Body of pancreas (tissue), 4 donors: ENCODE data around the gene CHTF8.

ENCODE experiments used
- POLR2A ChIP-seq, 3 donors: fragments of 450-650 bp; IDR thresholded peaks; one replicate each; pipeline ENCODE4 v1.6.1; 2016; ENCODE audit warnings: antibody characterized with exemption in 3 of 3, mild to moderate bottlenecking in 2 of 3
- TF ChIP-seq, protein P1 (sequence below), 7 experiments: fragments of 450-650 bp in 4 of 7; fragments of 200-600 bp in 3 of 7; sonication (generic) in 3 of 7; IDR thresholded peaks; one replicate each; pipeline ENCODE4 v1.5.1; 2016 to 2019; ENCODE audit warnings: antibody characterized with exemption in 7 of 7

DNA sequence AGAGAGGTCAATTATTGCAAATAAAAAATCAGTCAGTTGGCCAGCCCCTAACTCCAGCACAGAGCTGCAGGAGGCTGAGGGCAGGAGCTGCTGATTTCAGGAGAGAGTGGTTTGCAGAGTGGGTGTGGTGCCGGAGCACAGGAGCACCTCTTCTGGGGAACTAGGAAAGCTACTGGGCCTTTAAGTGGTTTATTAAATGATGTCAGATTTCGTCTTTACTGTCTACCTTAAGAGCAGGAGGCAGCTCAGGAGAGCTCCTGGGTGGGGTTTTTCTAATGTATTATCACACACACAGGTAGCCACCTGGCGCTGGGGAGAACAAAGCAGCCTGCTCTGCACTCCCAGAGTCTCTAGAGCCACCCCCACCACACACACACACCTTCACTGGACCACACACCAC, 38.4 kb downstream of the CHTF8 start:
- TF ChIP-seq, protein P1, sequence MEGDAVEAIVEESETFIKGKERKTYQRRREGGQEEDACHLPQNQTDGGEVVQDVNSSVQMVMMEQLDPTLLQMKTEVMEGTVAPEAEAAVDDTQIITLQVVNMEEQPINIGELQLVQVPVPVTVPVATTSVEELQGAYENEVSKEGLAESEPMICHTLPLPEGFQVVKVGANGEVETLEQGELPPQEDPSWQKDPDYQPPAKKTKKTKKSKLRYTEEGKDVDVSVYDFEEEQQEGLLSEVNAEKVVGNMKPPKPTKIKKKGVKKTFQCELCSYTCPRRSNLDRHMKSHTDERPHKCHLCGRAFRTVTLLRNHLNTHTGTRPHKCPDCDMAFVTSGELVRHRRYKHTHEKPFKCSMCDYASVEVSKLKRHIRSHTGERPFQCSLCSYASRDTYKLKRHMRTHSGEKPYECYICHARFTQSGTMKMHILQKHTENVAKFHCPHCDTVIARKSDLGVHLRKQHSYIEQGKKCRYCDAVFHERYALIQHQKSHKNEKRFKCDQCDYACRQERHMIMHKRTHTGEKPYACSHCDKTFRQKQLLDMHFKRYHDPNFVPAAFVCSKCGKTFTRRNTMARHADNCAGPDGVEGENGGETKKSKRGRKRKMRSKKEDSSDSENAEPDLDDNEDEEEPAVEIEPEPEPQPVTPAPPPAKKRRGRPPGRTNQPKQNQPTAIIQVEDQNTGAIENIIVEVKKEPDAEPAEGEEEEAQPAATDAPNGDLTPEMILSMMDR (IDR thresholded peaks at IDR 0.05) = no peak
- TF ChIP-seq POLR2A (IDR thresholded peaks at IDR 0.05) = no peak
